NCI-H446 (cell line): ENCODE measurements around the gene PTPN21.

Experiments used
- DNase-seq, 2 experiments: peaks; one replicate each; lab custom pipeline; 2025; lab: John Stamatoyannopoulos, UW

PTPN21 gene

DNA sequence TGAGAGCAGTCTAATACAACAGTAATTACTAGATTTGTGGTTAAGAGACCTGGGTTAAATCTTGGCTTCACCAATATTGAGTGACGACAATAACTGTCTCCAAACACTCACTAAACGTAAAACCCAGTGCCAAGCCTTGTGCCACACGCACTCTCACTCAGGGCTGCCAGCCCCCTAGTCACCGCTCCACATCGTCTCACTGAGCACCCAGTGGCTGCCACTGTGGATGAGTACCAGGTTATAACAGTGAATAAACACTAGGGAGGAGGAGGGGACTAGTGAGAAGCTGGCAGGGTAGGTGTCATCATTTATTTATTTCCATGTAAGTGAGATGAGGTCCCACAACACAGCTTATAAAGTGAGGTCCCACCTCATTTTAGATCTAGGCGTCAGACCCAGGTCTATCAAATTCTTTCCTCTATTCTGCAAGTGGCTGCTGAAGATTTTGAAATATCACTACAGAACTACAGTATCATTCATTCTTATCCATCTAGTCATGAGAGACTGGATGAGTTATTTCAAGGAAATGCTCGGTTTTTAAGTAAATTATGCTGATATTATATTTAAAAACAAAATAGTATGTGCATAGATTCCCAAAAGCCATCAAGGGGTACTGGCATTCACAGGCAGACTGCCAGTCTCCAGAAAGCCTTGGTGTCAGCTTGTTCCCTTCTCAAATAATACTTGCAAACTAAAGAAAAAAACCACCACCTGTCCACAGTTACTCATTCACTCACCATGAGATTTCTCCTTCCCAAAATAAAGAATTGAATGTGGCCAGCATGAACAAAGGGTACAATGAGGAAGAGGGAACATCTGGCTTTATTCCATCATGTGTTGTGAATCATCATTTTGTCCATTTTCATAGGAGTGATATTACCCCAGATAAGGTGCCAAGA lies 84.0 kb downstream of the PTPN21 start:
- no peak for DNase-seq

DNA sequence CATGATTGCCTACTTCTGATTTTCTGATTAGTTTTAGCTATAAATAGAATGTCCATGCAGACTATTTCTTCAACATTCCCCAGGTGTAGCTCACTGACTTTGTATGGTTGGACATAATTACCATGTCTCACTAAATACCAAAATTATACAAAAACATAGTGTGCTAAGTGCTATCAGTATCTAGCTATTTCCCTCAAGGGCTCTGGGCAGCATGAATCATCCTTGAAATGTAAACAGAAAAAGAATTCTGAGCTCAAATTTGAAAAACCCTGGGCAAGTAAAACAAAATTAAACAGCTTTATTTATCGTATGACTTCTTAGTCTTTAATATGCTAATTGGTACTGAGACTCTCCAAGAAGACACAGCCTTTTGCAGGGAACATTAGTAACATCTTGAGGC lies 86.4 kb downstream of the PTPN21 start:
- DNase-seq = no peak

DNA sequence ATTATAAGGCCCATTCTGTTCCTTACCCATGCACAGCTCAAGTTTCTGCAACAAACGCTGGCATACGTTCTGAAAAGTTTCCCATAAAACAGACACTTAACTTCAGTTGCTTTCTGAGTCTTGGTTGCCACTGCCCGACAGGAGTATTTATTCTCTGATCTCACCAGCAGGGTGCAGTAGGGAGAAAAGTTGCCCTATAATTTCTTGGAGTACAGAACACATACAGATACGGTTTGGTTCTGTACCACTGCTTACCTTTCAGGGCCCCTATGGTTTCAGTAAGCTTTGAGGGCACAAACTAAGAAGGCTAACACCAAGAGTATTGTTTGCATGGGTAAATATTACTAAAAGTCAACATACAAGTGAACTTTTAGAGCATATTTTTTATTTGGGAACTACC lies 91.5 kb downstream of the PTPN21 start:
- DNase-seq = no peak

DNA sequence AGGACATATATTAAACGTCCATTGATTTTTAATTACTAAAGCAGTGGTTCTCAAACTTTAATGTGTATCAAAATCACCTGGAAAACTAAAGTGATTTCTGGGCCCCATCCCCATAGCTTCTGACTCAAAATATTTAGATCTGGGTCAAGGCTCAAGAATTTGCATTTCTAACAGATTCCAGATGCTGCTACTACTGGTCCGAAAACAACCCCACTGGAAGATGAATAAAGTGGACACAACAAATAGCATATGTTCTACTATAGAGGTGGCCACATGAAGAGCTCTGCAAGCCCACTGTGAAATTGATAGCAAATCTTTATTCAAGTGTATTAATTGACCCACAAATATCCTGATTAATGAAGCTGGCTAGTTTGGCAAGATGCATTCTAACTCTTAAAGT lies 99.9 kb downstream of the PTPN21 start:
- DNase-seq = no peak

DNA sequence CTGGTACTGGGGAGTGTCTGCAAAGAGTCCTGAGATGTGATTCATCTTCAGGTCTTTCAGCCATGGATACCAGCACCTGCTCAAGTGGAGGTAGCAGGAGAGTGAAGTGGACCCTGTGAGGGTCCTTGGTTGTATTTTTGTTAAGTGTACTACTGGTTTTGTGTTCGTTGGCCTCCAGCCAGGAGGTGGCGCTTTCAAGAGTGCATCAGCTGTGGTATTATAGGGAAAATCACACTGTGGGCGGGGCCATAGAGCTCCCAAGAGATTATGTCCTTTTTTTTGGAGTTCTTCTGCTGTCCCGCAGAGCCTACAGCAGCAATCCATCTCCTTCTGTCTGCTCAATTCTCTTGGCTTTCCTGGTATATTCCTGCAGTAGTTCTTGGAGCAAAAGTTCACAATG lies 102.6 kb downstream of the PTPN21 start:
- no peak for DNase-seq

DNA sequence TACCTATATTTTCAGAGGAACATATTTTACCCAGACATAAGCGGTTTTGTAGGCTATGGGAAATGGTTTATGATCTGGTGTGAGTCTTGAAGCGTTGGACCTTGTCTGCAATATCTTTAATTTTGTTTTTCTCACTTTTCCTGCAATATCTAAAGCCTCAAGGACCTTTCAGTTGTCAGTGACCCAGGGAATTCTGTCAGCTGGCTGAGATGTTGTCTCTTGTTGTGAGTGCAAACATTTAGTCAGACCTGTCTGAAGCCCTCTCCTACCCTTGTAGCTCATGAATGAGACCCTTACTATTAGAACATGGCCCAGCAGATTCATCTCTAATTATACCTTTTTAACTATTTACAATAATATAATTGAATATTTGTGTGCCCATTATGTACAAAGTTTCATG lies 115.7 kb downstream of the PTPN21 start:
- DNase-seq = no peak

DNA sequence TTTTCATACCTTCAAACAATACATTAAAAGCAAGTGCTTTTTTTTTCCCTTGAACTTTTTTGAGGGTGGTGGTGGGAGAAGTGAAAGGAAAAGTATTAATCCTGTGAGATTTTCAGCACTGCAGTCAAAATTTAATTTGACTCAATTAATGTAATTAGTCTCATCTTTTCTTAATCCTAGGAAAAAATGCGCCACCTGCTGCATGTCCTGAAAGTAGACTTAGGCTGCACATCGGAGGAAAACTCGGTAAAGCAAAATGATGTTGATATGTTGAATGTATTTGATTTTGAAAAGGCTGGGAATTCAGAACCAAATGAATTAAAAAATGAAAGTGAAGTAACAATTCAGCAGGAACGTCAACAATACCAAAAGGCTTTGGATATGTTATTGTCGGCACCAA lies 117.1 kb downstream of the PTPN21 start:
- no peak for DNase-seq

DNA sequence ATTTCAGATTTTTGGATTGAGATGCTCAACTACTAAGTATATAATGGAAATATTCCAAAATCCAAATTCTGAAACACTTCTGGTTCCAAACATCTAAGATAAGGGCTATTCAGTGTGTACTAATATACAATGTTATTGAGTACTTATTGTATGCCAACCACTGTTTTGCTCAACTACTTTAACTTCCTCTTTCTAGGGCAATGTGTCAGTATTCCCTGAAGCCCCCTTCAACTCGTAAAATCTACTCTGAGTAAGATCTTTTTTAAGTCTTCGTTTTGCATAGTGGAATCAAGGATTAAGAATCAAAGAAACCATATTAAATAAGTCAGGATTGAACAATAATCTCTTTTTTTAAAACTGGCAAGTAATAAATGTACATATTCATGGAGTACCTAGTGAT lies 123.8 kb downstream of the PTPN21 start:
- no peak for DNase-seq

DNA sequence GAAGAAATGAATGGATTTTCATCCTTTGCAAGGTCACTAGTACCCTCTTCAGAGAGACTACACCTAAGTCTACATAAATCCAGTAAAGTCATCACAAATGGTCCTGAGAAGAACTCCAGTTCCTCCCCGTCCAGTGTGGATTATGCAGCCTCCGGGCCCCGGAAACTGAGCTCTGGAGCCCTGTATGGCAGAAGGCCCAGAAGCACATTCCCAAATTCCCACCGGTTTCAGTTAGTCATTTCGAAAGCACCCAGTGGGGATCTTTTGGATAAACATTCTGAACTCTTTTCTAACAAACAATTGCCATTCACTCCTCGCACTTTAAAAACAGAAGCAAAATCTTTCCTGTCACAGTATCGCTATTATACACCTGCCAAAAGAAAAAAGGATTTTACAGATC lies 128.5 kb downstream of the PTPN21 start:
- DNase-seq = no peak

DNA sequence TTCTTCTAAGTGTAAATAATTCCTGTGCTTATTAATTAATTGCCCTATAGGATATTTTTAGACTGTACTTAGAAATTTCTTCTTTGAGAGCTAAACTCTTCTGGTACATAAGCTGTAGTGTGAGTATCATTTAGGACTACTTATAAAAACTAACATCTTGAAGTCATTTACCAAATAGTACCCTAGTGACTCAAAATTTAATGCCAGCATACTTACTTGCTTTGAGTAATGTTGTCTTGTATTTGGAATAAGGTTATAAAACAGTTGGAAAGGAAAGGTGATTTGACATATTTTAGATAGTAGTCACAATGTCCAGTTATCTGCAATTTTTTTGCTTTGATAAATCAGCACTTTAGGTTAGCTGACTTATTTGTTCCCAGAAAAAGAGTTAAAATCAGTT lies 130.2 kb downstream of the PTPN21 start:
- DNase-seq = no peak

DNA sequence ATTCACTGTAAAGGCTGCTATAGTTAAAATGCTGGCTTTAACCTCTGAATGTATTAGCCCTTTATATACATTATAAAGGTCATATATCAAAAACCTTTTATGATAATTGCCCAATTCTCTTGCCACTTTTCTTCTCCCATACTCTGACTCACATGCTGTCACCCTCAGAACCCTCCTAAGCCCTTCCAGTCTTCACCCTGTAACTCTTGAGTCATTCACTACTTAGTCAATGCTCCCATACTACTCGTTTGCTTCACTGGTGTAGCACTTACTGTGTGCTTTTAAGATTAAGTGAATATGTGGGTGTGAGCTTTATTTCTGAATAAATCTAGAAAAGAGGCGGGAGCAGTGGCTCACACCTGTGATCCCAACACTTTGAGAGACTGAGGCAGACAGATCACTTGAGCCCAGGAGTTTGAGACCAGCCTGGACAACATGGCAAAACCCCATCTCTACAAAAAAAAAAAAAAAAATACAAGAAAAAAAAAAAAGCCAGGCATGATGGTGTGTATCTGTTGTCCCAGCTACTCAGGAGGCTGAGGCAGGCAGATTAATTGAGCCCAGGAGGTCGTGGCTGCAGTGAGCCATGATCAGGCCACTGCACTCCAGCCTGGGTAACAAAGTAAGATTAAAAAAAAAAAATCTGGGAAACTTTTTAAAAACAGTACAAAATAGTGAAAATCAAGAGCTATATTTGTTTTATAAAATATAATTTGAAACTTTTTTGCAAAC lies 131.7 kb downstream of the PTPN21 start:
- DNase-seq = no peak

DNA sequence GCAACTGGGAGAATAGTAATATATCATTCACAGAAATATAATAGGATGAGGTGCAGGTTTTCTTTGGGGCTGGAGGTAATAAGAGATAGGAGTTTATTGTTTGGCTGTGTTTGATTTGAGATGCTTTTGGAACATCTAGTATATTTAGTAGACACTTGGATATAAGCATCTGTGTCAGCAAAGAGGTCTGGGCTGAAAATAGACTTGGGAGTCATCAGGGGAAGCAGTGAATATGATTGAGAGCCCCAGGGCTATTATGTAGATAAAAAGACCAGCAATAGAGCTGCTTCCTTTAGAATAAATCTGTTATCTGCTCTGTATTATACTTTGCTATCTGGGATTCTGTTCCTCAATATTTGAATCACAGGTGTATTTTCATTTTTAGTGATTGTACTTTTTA lies 132.8 kb downstream of the PTPN21 start:
- no peak for DNase-seq

DNA sequence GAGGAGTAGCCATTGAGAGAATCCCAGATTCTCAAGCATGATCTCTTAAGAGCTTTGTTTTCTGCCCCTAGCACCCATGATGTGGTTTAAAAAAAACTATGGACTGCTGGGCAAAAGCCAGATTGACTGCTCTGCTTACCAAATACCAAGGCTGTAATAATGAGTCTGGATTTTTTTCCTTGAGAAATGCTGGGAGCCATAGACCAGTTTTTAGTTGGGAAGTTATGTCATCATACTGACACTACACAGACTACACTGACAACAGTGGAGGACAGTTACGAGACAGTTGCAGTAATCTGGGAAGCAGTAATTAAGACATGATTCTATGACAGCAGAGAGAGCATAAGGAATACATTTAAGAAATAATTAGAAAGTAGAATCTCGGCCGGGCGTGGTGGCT lies 133.5 kb downstream of the PTPN21 start:
- DNase-seq = no peak

DNA sequence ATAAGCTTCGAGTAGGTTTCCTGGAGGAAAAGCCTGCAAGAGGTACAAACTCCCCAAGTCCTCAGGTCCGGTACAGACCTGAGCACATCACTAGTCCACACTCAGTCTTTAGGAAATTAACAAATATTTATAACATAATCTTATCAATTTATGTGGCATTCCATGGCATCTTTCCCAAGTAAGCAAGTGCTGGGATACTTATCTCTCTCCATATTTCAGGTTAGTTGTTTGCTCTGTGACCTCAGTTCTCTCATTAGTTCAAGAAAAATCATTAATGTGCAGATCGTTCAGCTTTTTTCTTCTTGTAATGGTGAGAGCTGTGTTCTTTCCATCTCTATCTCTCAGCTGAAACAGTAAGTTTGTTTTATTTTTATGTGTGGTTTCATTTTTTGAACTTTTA lies 134.6 kb downstream of the PTPN21 start:
- no peak for DNase-seq

DNA sequence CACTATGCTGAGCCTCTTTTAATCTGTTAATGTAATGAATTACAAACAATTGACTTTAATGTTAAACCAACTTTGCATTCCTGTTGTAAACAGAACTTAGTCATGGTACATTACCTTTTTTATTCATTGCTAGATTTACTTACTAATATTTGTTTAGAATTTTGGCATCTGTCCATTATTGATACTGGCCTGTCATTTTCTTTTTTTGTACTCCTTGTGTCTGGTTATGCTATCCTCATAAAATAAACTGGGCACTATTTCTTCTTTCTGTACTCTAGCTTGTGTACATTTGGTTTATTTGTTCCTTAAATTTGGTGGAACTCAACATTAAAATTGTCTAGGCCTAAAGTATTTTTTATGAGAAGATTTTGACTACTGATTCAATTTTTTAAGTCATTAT lies 137.2 kb downstream of the PTPN21 start:
- DNase-seq = no peak
